Measurements from ENCODE around the gene DSCAML1. TPM values are rescaled to one million over a fixed set of nuclear protein-coding genes. Genes with fewer than 3 reads are reported as not detected.

Gene DSCAML1
- total RNA-seq, 2 donors from 2014 or later = 0.21 to 0.41 TPM

- H3K4me3 ChIP-seq = no peak overlapping the region
- H3K27me3 ChIP-seq (replicated peaks; ENCODE audit: insufficient read depth) = no peaks in the 10 kb centered on the region
- H3K27ac ChIP-seq = no peak overlapping the region
- DNase-seq (ENCODE audit: low spot score) (no peak), ATAC-seq (ENCODE audit: insufficient number of reproducible peaks, low FRiP score, low read depth) (no peak)
- H3K4me1 ChIP-seq (ENCODE audit: control insufficient read depth in 1 of 2, low read depth in 2 of 2) = no peaks in the 10 kb centered on the region
- H3K9me3 ChIP-seq = no peaks in the 10 kb centered on the region
- H3K36me3 ChIP-seq = no peaks in the 10 kb centered on the region
- no peak for TF ChIP-seq CTCF (IDR thresholded peaks at IDR 0.05)
Measured at GRCh38 chr11:117549417-117549816, 247.6 kb downstream of the DSCAML1 start.

- Histone ChIP-seq H3K4me3 (no peak overlapping the region), H3K4me1 (ENCODE audit: control insufficient read depth in 1 of 2, low read depth in 2 of 2) (no peaks in the 10 kb centered on the region), H3K9me3 (no peaks in the 10 kb centered on the region), H3K36me3 (no peaks in the 10 kb centered on the region), H3K27ac (no peak overlapping the region), H3K27me3 (replicated peaks; ENCODE audit: insufficient read depth) (no peaks in the 10 kb centered on the region)
- ATAC-seq (ENCODE audit: insufficient number of reproducible peaks, low FRiP score, low read depth) = no peak
- no peak for TF ChIP-seq CTCF (IDR thresholded peaks at IDR 0.05)
- DNase-seq (ENCODE audit: low spot score) = no peak
Measured at GRCh38 chr11:117548876-117549275, 248.1 kb downstream of the DSCAML1 start.

- DNase-seq (ENCODE audit: low spot score) (no peak), ATAC-seq (ENCODE audit: insufficient number of reproducible peaks, low FRiP score, low read depth) (no peak)
- Histone ChIP-seq H3K4me3 (no peak overlapping the region), H3K9me3 (no peaks in the 10 kb centered on the region), H3K4me1 (ENCODE audit: control insufficient read depth in 1 of 2, low read depth in 2 of 2) (no peaks in the 10 kb centered on the region), H3K27ac (no peak overlapping the region), H3K36me3 (no peaks in the 10 kb centered on the region), H3K27me3 (replicated peaks; ENCODE audit: insufficient read depth) (no peaks in the 10 kb centered on the region)
- no peak for TF ChIP-seq CTCF (IDR thresholded peaks at IDR 0.05)
Measured at GRCh38 chr11:117547946-117548345, 249.1 kb downstream of the DSCAML1 start.

GRCh38 chr11:117547195-117547850 lies 249.7 kb downstream of the DSCAML1 start:
- H3K9me3 ChIP-seq = no peaks in the 10 kb centered on the region
- no peak overlapping the region for H3K27ac ChIP-seq
- ATAC-seq (ENCODE audit: insufficient number of reproducible peaks, low FRiP score, low read depth) = no peak
- no peaks in the 10 kb centered on the region for H3K4me1 ChIP-seq (ENCODE audit: control insufficient read depth in 1 of 2, low read depth in 2 of 2)
- H3K27me3 ChIP-seq (replicated peaks; ENCODE audit: insufficient read depth) = no peaks in the 10 kb centered on the region
- H3K36me3 ChIP-seq = no peaks in the 10 kb centered on the region
- TF ChIP-seq CTCF (IDR thresholded peaks at IDR 0.05) = no peak
- DNase-seq (ENCODE audit: low spot score) = no peak
- no peak overlapping the region for H3K4me3 ChIP-seq

- H3K9me3 ChIP-seq = no peaks in the 10 kb centered on the region
- ATAC-seq (ENCODE audit: insufficient number of reproducible peaks, low FRiP score, low read depth) (no peak), DNase-seq (ENCODE audit: low spot score) (no peak)
- no peaks in the 10 kb centered on the region for H3K4me1 ChIP-seq (ENCODE audit: control insufficient read depth in 1 of 2, low read depth in 2 of 2)
- no peak overlapping the region for H3K4me3 ChIP-seq
- H3K27ac ChIP-seq = no peak overlapping the region
- H3K27me3 ChIP-seq (replicated peaks; ENCODE audit: insufficient read depth) = no peaks in the 10 kb centered on the region
- H3K36me3 ChIP-seq = no peaks in the 10 kb centered on the region
- no peak for TF ChIP-seq CTCF (IDR thresholded peaks at IDR 0.05)
Measured at GRCh38 chr11:117546431-117547194, 250.4 kb downstream of the DSCAML1 start.

All from thoracic aorta (tissue), 2 donors.